Measurements from ENCODE around the gene PDE4DIP.
"Not testable (repeated sequence)": the region's sequence is repeated elsewhere in the genome, so short reads cannot be mapped to it uniquely, and the experiment has no call there.

DNA sequence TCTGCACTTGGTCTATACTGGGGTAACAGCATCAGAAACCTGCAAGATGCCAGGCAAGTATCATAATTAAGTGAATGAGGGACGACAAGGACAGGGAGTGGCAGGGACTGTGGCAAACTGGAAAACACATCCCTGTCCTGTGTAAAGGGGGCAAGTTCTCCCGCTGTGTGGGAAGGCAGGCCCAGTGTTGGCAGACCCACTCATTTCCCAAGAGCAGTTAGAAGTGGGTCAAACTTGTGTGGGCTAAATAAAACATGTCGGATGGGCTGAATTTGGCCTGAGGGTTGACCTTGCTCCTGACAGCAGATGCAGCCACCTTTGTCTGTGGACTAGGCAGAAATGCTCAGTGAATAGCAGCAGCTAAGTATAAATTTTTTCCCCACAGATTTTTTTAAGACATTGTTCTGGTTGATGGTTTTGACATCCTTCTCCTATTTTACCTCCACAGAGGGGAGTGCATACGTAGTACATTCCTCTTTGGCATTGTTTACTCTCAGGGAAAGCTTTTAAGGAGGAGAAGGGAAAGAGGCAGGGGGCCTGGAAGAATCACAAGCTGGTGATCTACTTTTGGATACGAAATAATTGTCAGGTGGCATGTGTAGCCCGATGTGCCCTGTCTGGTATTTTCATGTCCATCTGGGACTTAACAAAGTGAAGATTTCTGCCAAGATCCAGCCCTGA lies 16.5 kb downstream of the PDE4DIP start:
- TF ChIP-seq, protein P1, sequence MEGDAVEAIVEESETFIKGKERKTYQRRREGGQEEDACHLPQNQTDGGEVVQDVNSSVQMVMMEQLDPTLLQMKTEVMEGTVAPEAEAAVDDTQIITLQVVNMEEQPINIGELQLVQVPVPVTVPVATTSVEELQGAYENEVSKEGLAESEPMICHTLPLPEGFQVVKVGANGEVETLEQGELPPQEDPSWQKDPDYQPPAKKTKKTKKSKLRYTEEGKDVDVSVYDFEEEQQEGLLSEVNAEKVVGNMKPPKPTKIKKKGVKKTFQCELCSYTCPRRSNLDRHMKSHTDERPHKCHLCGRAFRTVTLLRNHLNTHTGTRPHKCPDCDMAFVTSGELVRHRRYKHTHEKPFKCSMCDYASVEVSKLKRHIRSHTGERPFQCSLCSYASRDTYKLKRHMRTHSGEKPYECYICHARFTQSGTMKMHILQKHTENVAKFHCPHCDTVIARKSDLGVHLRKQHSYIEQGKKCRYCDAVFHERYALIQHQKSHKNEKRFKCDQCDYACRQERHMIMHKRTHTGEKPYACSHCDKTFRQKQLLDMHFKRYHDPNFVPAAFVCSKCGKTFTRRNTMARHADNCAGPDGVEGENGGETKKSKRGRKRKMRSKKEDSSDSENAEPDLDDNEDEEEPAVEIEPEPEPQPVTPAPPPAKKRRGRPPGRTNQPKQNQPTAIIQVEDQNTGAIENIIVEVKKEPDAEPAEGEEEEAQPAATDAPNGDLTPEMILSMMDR (IDR thresholded peaks at IDR 0.05), result not testable (repeated sequence)
- TF ChIP-seq TCF7L2 (IDR thresholded peaks at IDR 0.05; ENCODE audit: low read depth, low read length), result not testable (repeated sequence)
- TF ChIP-seq, protein P2, sequence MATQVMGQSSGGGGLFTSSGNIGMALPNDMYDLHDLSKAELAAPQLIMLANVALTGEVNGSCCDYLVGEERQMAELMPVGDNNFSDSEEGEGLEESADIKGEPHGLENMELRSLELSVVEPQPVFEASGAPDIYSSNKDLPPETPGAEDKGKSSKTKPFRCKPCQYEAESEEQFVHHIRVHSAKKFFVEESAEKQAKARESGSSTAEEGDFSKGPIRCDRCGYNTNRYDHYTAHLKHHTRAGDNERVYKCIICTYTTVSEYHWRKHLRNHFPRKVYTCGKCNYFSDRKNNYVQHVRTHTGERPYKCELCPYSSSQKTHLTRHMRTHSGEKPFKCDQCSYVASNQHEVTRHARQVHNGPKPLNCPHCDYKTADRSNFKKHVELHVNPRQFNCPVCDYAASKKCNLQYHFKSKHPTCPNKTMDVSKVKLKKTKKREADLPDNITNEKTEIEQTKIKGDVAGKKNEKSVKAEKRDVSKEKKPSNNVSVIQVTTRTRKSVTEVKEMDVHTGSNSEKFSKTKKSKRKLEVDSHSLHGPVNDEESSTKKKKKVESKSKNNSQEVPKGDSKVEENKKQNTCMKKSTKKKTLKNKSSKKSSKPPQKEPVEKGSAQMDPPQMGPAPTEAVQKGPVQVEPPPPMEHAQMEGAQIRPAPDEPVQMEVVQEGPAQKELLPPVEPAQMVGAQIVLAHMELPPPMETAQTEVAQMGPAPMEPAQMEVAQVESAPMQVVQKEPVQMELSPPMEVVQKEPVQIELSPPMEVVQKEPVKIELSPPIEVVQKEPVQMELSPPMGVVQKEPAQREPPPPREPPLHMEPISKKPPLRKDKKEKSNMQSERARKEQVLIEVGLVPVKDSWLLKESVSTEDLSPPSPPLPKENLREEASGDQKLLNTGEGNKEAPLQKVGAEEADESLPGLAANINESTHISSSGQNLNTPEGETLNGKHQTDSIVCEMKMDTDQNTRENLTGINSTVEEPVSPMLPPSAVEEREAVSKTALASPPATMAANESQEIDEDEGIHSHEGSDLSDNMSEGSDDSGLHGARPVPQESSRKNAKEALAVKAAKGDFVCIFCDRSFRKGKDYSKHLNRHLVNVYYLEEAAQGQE (IDR thresholded peaks at IDR 0.05; ENCODE audit: insufficient read depth in 1 of 2, low read depth in 2 of 2, low read length in 1 of 2), result not testable (repeated sequence)

Data from Panc1 (cell line).